ENCODE data around the gene LAIR2.

LAIR2 gene

DNA sequence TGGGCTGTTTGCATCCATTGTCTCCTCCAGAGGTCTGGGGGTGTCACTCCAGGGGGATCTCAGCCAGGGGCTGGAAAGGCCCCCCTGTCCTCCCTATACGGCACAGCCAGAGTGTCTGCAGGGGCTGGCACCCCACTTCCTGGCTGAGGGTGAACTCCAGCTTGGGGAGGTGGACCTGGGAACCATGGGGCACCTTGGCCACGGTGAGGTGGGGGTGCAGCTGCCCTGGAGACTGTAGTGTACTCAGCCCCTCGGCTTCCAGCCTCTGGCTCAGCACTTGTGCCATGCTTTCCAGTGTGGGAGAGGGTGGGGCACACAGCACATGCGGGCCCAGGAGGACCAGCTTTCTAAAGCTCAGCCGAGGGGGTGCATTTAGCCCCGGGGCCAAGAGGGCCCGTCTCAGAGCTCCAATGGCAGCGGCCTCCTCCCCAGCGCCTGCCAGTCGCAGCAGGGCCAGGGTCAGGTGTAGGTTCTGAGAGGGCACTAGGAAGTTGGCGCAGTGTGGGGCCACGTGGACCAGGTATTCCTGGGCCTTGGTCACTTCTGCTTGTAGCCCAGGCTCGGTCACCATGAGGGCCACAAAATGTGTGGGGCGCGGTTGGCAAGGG lies 40.5 kb upstream of the LAIR2 start:
- peak overlapping the region; percentile 96 for H3K27ac ChIP-seq
- TF ChIP-seq, protein P1, sequence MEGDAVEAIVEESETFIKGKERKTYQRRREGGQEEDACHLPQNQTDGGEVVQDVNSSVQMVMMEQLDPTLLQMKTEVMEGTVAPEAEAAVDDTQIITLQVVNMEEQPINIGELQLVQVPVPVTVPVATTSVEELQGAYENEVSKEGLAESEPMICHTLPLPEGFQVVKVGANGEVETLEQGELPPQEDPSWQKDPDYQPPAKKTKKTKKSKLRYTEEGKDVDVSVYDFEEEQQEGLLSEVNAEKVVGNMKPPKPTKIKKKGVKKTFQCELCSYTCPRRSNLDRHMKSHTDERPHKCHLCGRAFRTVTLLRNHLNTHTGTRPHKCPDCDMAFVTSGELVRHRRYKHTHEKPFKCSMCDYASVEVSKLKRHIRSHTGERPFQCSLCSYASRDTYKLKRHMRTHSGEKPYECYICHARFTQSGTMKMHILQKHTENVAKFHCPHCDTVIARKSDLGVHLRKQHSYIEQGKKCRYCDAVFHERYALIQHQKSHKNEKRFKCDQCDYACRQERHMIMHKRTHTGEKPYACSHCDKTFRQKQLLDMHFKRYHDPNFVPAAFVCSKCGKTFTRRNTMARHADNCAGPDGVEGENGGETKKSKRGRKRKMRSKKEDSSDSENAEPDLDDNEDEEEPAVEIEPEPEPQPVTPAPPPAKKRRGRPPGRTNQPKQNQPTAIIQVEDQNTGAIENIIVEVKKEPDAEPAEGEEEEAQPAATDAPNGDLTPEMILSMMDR (conservative IDR thresholded peaks at IDR 0.05) = no peak

DNA sequence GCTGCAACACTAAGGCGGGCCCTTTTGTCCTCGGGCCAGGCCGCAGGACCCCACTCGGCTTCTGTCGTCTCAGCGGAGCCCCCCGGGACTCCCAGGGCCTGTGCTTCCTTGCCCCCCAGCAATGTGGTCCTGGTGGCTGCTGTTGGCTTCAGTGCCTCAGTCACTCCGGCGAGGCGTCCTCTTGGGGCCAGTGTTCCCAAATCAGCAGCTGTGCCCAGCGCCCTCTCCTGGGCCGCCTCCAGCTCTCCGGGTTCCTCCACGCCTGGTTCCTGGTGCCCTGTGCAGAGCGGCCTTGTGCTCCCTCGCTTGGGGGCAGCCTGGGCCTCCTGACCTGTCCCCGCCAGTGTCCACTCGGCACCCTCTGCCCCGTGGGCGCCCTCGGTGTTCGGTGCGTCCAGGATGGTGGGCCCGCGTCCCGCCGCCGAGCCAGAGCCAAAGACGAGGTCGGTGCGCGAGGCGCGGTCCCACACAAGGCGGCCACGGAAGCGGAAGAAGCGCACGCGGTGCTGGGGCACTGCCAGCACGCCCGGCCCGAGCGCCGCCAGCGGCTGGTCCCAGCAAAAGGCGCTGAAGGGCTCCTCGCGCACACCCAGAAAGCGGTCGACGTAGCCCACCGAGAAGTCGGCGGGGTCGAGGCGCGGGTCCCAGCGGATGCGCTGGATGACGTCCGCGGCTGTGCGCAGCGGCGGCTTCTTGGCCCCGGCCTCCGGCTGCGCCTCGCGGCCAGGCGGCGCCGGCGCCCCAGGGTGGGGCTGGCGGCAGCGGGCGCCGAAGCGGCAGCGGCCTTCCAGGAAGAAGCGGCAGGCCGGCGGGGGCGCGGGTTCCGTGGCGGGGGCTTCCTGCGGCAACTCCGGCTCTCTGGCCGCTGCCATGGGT lies 39.7 kb upstream of the LAIR2 start:
- TF ChIP-seq, protein P1 (conservative IDR thresholded peaks at IDR 0.05) = peak; percentile 50

DNA sequence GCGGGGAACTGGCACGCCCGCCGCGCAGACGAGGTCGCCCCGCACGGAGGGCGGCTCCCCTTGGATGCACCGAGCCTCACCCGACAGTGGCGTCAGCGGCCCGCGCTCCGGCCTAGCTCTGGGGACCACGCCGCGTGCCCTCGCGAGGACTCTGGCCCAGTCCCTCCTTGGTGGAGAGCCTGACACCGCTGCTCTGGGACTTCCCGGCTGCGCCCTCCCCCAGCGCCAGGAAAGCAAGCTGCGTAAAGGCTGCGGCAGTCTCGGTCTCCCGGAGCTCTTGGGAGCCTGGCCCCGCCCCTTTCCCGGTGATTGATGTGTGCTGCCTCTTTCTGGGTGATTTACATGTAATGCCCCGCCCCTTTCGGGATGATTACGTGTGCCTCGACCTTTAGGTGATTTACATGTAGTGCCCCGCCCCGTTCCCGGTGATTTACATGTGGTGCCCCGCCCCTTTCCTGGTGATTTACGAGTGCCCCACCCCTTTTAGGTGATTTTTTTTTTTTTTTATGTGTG lies 39.0 kb upstream of the LAIR2 start, which contains the start of gene LENG9:
TSS of gene LENG9 (minus strand) at position 248 of the 513 bp plus-strand sequence. CDS start 252 bp downstream, outside the sequence.
- TF ChIP-seq, protein P1 (conservative IDR thresholded peaks at IDR 0.05) = no peak
- H3K27ac ChIP-seq = peak within 1 kb of the TSS; percentile 96

More for the DNA sequence above, 39.7 kb upstream of the LAIR2 start:
- peak overlapping the region; percentile 96 for H3K27ac ChIP-seq

DNA sequence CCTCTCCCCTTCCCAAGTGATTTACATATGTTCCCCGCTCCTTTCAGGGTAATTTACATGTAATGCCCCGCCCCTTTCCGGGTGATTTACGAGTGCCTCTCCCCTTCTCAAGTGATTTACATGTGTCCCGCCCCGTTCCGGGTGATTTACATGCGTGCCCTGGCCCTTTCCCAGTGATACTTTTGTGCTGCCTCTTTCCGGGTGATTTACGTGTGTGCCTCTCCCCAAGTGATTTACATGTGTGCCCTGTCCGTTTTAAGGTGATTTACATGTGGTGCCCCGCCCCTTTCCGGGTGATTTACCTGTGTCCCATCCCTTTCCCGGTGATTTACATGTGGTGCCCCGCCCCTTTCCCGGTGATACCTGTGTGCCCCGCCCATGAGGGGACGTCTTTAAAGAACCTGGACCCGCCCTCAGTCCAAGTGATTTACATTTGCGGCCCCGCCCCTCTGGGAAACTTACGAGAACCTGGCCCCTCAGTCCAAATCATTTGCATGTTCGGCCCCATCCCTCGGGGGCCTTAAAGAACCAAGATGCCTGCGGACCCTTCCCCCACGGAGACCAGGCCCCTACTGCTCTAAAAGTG lies 38.5 kb upstream of the LAIR2 start:
- H3K27ac ChIP-seq = peak overlapping the region; percentile 96

DNA sequence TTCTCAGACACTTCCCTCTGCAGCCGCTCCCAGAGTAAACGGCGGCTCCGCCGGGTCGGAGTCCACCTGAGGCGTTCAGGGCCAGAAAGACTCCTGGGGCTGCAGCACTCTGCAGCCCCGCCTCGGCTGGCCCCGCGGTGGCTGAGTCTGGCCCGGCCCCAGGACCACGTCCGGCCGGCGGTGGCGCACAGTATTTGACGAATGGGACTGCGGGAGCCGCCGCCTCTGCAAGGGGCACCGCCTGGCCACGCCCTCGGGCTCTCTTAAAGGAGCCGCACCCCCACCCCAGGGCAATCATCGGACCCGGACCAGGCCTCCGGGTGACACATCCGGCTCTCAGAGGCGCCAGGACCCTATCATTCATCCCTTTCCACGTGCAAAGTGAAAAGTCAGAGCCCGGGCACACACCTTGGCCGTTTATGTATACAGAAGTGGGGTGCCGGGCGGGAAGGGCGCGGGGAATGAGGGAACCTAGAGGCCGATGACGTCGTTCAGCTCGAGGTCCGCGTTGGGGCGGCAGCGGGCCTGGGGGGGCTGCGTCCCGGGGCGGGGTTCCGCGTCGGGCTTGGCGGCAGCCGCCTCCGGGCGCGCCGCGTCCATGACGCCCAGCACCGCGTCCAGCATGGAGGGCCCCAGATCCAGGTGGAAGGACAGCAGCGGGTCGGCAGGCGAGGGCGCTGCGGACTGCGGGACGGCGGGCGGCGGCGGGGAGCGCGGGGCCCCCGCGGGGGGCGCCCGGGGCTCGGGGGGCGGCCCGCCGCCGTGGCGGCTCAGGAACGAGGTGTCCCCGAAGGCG lies 37.8 kb upstream of the LAIR2 start:
- TF ChIP-seq, protein P1 (conservative IDR thresholded peaks at IDR 0.05) = no peak; the same call in 1 of the 2 replicates

More for the DNA sequence above, 38.5 kb upstream of the LAIR2 start:
- TF ChIP-seq, protein P1 (conservative IDR thresholded peaks at IDR 0.05) = no peak

DNA sequence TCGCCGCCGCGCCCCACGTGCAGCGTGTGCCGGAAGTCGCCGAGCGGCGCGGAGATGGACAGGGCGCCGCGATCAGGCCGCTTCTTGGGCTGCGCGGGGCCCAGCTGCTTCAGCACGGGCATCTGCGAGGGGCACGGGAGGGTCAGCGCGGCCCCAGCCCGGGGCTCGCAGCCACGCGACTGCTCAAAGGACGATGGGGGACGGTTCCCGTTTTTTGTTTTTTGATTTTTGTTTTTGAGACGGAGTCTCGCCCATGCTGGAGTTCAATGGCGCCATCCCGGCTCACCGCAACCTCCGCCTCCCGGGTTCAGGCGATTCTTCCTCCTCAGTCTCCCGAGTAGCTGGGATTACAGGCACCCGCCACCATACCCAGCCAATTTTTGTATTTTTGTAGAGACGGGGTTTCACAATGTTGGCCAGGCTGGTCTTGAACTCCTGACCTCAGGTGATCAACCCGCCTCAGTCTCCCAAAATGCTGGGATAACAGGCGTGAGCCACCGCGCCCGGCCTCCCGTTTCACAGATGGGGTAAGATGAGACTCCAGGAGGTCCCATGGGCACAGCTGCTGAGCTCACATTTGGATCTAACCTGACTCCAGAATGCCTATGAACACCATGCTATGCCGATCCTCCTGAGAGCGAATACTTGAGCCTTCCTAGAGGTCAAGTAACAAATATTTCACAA lies 37.1 kb upstream of the LAIR2 start:
- peak overlapping the region; percentile 96 for H3K27ac ChIP-seq
- TF ChIP-seq, protein P1 (conservative IDR thresholded peaks at IDR 0.05) = no peak

More for the DNA sequence above, 37.8 kb upstream of the LAIR2 start:
- peak overlapping the region; percentile 96 for H3K27ac ChIP-seq

DNA sequence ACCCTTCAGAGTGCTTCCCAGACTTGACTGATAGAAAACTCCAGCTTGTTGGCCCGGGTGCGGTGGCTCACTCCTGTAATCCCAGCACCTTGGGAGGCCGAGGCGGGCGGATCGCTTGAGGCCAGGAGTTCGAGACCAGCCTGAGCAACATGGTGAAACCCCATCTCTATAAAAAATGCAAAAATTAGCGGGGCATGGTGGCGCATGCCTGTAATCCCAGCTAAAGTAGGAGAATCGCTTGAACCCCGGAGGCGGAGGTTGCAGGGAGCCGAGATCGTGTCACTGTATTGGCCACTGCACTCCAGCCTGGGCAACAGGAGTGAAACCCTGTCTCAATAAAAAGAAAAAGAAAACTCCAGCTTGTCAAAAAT lies 36.5 kb upstream of the LAIR2 start:
- H3K27ac ChIP-seq = peak overlapping the region; percentile 87
